NK-92 (cell line): Measurements from ENCODE around the gene GREB1.

ENCODE experiments used
- DNase-seq: peaks from one replicate; lab custom pipeline; 2025; ENCODE audit not compliant: unreplicated experiment; lab: John Stamatoyannopoulos, UW

GREB1 gene

DNA sequence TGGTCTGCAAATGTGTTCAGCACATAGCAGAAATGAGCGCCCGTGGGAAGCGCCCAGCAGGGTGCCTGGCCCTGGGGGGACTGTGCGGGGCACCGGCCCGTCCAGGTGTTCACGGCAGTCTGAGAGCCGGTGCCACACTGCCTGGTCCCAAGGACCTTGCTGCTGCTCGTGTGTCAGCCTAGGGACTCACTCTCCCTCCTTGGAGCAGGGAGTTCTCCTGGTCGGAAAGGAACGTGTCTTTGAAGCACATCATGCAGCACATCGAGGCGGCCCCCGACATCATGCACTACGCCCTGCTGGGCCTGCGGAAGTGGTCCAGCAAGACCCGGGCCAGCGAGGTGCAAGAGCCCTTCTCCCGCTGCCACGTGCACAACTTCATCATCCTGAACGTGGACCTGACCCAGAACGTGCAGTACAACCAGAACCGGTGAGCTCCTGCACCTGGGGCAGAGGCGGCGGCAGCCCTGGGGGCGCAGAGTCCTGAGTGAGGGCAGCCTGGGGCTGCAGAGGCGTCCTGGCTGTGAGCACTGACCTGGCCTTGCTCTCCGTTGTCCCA lies 100.2 kb downstream of the GREB1 start:
- no peak for DNase-seq

DNA sequence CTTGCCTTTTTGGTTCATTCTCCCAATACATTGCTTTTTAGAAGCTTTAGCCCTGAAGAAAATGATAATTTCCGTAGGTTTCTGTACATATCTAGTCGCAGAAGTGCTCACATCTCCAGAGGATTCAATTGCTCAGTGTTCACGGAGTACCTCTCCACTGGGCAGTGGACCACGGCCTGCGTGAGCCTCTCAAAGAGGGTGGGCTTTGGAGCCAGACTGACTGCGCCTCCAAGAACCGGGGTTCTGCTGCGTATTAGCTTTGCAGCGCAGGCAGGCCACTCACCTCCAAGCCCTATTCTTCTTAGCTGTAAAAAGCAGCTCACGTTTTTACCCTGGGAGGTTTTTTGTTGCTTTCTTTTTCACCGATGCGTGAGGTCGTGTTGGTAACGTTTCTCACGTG lies 100.7 kb downstream of the GREB1 start:
- no peak for DNase-seq

DNA sequence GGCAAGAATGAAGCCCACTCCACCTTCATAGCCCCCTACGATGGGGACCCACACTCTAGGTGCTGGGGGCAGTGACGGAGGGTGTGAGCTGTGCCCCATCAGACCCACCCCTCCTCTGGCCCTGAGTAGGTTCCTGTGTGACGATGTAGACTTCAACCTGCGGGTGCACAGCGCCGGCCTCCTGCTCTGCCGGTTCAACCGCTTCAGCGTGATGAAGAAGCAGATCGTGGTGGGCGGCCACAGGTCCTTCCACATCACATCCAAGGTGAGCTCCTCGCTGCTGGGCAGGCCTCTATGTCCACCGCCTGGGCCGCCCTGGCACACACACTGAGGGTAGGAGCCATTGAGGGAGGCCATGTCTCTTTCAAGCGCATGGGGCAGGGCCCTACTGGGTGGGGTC lies 101.3 kb downstream of the GREB1 start:
- no peak for DNase-seq

DNA sequence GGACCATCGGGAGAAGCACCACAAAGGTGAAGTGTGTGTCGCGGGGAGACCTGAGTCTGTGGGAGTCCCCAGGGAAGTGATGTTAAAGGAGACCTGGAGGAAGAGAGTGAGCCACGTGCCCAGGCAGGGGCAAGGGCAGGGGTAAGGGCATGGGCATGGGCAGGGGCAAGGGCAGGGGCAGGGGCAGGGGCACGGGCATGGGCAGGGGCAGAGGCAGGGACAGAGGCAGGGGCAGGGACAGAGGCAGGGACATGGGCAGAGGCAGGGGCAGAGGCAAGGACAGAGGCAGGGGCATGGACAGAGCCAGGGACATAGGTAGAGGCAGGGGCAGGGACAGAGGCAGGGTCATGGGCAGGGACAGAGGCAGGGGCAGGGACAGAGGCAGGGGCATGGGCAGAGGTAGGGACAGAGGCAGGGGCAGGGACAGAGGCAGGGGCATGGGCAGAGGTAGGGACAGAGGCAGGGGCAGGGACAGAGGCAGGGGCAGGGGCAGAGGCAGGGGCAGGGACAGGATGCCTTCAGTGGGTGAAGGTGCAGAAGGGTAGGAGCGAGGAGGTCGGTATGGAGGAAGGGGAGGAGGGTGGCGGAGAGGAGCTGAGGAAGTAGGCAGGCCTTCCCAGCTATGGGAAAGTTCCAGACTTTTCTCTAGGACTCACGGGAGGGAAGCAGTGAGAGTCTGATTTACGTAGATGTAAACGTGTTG lies 102.9 kb downstream of the GREB1 start:
- no peak for DNase-seq

DNA sequence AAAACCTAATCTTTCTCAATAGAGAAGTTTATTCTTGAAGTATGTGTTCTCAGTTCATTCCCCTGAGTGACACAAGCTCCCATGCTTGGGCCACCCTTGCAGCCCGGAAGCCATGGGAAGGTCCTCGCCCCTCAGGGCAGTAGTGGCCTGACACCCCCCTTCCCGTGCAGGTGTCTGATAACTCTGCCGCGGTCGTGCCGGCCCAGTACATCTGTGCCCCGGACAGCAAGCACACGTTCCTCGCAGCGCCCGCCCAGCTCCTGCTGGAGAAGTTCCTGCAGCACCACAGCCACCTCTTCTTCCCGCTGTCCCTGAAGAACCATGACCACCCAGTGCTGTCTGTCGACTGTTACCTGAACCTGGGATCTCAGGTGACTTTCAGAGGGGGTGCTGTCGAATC lies 103.7 kb downstream of the GREB1 start:
- no peak for DNase-seq

DNA sequence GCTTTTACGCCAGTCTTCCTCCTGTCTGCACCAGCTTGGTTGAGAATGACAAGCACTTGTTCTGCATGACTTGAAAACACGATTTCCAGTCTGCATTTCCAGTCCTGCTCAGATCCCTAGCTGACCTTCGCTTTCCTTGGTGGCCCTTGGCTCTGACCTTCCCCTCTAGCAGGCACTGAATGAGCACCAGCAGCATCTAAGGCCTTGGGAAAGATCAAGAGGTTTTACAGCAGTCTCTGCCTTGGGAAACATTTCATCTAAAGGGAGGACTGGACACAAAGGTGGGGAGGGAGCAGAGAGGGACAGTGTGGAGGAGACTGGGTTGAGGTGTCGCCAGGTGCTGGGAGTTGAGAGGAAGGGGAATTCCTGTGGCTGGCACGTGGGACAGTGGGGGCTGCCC lies 105.7 kb downstream of the GREB1 start:
- DNase-seq = no peak

DNA sequence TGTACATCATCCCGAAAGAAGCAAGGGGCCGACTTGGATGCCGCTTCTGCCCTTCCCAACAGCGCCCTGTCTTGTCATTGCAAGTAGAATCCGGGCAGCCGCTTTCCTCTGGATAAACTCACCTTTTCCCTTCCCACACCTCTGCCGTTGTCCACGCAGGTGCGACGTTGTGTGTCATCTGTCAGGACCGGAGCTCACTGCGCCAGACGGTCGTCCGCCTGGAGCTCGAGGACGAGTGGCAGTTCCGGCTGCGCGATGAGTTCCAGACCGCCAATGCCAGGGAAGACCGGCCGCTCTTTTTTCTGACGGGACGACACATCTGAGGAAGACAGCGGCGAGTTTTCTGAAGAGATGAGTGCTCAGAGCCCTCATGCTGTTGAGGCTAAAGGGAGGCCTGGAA lies 106.3 kb downstream of the GREB1 start:
- no peak for DNase-seq

DNA sequence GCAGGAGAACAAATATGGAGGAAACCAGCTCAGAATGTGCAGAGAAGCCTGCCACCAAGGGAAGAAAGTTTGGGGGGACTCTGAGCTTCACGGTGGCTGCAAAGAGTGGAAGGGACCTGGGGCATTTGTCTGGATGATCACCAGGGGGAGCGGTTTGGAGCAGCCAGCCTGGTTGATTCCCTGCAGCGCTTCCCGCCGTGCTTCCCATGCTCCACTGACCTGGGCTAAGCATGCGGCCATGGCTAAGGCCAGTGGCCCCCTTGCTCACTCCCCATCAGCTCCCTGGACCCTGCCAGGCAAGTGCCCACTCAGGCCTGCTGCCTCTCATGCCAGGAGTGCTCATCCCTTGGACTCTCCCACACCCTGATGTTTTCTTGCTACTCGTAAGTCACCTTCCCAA lies 109.1 kb downstream of the GREB1 start:
- DNase-seq = no peak

DNA sequence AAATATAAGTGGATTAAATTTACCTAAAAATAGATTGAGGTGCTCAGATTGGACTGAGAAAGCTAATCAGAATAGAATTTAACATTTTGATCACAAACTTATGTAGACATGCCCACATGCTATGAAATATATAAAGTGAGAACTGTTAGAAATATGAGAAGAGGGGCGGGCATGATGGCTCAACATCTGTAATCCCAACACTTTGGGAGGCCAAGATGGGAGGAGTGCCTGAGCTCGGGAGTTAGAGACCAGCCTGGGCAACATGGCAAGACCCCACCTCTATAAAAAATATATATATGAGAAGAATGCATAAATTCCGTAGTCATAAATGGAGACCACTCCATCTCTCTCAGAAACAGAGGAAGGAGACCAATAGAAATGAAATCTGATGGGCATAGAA lies 110.4 kb downstream of the GREB1 start:
- DNase-seq = no peak

DNA sequence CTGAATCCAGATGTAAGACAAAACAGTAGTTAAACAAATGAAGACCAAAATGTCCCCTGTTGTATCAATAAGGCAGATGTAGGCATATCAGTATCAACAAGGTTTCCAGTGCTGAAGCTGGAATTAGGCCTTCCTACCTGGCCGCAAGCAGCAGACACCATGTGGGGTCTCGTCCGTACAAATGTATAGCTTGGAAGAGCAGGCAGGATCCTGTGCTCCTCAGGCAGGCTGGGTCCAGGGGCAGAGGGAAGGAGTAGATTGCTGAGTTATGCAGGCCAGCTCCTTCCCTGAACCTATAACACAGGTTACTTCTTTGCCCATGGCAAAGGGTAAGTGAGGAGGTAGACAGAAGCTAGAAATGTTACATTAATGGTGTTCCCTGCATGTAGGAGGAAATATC lies 112.7 kb downstream of the GREB1 start:
- DNase-seq = no peak

DNA sequence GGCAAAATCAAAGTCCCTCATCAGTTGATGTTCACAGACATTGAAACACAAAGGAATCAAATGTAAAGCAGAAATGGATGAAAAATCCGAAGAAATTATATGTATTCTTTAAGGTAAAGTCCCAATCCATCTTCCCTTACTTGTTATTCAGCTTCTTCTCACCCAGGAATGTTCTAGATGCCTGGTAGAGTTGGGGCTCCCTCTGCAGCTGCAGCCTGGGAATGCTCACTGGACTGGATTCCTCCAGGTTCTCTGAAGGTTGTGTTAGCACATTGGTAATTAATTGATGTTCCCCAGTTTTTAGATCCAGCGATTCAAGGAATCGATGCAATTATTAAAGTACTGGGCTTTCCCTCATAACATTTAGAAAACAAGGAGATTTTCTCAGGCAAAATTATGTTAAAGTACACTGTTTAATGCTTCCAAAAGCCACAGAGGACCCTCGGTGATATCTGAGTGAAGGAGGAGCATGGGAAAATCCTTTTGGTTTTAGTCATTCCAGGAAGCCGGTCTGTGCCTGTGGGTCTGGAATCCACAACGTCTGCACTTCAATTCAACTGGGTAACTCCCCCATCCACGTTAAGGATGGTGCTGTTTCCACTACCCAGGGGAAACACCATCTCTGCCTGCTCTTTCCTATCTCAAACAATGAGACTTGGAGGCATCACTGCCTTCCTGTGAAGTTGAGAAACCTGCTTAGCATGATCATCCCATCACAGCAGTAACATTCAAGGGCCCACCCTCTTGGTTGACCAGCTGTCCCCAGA lies 114.2 kb downstream of the GREB1 start:
- DNase-seq = no peak

DNA sequence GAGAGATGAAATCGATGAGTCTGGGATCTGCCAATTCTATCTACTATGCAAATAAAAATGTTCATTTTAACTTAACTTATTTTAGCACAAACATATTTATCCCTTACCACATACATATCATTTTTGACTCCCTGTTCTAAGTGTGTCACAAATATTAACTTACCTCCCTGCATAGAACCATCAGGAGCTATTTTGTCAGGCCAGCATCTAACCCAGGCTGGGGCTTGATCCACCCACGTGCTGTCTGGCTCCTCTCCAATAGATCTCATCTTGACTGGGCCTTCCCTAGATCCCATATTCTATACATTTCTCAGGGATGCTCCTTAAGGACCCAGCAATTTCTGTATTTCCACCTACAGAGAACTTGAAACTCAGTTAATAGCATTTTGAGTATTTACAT lies 115.2 kb downstream of the GREB1 start:
- DNase-seq = no peak

DNA sequence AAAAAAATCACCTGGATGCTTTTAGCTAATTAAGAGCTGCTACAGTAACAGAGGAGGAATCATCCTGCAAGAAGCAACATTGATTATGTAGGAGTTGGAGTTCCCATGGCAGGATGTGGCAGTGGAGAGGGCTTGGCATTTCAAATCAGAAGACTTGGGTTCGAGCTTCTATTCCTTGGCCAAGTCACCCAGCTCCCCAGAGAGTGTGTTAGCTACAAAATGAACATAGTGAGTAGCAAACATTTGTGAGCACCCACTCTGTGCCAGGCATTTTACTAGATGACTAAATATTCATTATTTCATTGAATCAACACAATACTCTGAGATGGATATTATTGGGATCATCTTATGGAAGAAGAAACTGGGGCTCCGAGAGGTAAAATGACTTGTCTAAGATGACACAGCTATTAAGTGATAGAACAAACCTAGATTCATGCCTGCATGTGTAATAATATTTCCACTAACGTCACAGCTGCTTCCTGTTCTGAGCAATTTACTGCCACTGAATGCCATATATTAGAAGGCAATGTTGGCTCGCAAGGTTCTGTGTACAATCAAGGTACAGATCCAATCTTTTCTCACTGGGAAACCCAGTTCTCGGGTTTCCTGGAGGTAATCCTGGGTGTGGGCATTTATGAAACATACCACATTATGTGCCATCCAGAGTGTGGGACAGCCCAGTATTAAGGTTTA lies 118.2 kb downstream of the GREB1 start:
- no peak for DNase-seq

DNA sequence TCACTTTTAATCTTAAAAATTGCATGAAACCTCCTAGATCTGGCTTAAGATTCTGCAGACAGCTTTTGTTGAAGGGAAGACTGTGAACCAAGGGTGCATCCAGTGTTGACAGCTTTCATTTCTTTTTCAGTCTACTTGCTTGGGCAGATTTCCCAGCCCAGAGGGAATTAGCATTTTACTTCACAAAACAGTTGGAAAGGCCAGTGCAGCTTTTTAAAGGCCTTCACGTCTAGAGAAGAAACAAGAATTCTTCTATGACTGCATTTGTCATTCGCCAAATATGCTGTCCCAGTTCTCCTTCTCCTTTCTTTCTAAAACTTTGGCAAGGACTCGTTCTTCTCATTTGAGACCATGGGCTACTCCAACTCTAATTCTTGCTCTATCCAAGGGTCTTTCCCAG lies 118.7 kb downstream of the GREB1 start:
- no peak for DNase-seq

DNA sequence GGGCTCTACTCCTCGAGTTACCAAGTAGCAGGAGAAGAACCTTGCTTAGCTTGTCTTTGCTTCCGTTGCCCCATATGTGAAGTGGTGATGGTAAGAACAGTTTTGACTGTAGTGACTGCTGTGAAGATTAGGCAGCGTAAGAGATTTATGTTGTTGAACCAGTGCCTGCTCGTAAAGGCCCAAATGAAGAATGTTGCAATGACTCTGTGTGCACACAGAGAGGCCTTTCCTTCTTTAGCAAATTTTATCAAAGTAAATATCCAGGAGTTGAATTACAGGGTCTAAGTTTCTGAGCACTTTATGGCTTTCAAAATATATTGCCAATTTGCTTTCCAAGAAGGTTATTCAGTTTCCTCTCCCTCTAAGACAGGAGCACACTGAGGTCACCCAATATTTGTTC lies 121.7 kb downstream of the GREB1 start:
- no peak for DNase-seq

DNA sequence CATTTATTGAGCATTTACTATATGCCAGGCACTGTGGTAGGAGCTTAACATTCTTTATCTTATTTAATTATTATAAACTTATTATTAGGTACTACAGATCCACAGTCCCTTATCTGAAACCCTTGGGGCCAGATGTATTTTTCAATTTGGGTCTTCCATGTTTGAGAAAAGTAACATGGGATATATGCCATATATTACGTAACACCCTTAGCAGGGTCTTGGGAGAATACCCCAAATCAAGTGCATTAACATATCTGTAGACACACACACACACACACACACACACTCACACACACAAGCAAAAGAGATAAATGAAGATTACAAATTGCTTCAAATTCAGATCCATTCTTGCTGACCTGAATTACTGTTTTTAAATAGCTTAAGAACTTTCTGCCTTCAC lies 122.4 kb downstream of the GREB1 start:
- no peak for DNase-seq

DNA sequence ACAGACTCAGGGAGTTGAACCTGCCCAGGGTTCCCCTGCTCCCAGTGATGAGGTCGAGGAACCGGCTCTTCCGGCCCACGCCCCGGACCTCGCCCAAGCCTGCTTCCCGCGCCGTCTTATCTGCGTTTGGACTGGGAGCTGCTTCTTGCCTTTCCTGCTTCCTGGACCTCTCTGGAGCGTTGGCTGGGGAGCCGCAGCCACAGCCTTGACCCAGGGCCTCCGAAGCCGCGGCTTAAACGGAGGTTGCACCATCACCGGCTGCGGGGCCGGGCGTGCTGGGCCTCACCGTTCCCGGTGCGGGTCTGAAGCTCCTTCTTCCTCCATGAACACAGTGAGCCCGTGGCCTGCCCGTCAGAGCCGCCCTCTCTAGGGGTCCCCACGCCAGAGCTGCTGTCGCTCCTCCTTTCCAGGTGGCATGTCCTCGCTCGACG lies 122.8 kb downstream of the GREB1 start:
- DNase-seq = no peak

DNA sequence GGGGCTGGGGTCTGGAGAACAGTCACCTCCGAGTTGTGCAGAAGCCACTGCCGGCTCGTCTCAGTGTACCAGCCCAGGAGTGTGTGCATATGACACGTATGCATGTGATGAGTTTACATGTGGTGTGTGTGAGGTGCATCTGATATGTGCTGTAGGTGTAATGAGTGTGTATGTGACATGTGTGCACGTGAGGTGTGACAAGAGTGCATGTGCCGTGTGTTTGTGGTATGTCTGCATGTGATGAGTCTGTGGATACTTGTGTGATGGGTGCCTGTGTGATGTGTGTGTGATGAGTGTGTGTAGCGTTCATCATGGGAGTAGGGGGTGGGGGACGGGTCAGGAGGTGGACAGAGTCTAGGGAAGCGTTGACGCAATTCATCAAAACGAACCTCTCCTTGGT lies 123.3 kb downstream of the GREB1 start:
- no peak for DNase-seq

DNA sequence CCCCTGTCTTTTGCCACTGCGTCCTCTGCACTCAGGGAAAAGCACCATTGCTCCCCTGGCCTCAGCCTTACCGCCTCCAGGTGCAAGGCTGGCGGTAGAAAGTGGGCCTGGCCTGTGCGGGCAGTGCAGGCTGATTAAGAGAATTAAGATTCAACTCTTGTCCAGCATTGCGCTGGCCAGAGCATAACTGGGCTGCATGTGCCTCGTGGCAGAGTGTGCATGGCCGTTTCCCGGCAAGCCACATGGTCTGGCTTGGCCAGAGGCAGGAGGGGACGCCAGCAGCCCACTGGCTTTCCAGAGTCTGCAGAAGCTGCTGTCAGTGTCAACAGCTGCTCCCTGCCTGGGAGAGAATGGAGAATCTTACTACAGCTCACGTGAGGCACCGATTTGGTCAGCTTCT lies 123.8 kb downstream of the GREB1 start:
- no peak for DNase-seq

DNA sequence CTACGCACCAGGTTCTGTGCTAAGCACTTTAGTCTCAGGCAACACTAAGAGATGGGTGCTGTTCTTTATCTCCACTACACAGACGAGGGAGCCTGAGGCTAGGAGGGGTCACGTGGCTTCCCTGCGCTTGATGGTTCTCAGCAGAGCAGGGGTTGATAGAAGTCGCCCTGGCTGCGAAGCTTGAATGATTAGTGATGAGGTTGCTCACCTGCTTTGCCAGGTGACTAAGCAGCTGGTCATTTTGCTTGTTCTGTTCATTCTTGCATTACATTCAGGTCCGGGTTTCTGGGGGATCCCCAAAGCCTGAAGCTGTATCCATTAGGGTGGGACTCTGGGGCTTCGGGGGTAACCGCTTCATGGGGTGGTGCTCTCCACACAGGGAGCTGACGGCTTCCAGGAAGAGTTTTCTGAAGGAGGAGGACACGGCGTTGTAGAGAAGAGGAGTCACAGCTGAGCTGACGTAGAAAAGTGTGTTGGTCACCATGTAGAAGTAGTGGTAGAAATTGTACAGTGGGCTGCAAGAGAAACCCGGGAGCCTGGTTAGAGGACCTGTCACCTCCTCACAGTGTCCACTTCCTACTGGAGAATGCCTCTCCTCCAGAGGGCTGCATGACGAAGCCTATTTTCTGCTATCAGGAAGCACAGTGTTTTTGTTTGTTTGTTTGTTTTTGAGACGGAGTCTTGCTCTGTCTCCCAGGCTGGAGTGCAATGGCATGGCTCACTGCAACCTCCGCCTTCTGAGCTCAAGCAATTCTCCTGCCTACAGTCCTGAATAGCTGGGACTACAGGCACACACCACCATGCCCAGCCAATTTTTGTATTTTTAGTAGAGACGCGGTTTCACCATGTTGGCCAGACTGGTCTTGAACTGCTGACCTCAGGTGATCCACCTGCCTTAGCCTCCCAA lies 124.6 kb downstream of the GREB1 start:
- no peak for DNase-seq

DNA sequence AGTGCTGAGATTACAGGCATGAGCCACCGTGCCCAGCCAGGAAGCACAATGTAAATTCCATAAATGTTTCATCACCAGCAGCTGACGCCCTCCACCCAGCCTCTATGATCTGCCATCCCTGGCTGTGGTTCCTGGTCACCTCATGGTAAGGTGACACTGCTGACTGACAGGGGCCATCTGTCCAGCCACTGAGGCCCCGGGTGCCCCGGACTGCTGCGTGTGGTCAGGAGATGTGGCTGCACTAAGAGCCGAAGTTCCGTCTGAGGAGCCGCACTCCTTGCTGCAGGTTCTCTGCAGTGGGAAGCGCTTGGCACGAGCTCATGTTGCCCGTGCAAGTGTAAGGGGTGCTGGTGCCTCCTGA lies 125.2 kb downstream of the GREB1 start:
- DNase-seq = no peak
